GM12865 (cell line): Measurements from ENCODE around the gene DTNB.
"Not testable (repeated sequence)": the region's sequence is repeated elsewhere in the genome, so short reads cannot be mapped to it uniquely, and the experiment has no call there.

Experiments used
- DNase-seq: peaks from one replicate; pipeline ENCODE4 v3.0.0; 2010; ENCODE audit warnings: low read depth
- H3K4me3 ChIP-seq: 2 replicates; pipeline ENCODE4 v1.5.1; 2011; ENCODE audit warnings: mild to moderate bottlenecking, low read depth, low read length, control low read depth
- TF ChIP-seq, protein P1 (sequence below): IDR thresholded peaks from 2 replicates; pipeline ENCODE4 v1.5.1; 2011; ENCODE audit warnings: low read length, control low read depth, low read depth, inconsistent platforms; ENCODE audit not compliant: insufficient read depth; ENCODE audit errors: missing control alignments

DTNB gene

DNA sequence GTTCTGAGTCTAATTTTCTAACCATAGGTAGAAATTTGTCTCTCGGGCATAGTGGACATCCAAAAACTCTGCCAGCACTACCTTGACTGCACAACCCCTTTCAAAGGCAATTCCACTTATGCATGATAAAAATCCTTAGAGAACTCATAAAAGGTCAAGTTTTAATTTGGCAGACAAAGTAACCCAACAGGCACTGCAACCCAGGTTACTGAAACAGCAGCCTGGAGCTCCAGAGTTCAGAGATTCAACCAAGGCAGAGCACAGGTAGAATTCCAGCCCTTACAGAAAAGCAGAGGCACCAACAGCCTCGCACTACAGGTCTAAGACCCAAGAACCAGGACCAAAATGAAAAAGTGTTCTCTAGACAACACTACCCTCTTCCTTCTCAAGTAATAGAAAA, 1.8 kb downstream of the DTNB start:
- TF ChIP-seq, protein P1, sequence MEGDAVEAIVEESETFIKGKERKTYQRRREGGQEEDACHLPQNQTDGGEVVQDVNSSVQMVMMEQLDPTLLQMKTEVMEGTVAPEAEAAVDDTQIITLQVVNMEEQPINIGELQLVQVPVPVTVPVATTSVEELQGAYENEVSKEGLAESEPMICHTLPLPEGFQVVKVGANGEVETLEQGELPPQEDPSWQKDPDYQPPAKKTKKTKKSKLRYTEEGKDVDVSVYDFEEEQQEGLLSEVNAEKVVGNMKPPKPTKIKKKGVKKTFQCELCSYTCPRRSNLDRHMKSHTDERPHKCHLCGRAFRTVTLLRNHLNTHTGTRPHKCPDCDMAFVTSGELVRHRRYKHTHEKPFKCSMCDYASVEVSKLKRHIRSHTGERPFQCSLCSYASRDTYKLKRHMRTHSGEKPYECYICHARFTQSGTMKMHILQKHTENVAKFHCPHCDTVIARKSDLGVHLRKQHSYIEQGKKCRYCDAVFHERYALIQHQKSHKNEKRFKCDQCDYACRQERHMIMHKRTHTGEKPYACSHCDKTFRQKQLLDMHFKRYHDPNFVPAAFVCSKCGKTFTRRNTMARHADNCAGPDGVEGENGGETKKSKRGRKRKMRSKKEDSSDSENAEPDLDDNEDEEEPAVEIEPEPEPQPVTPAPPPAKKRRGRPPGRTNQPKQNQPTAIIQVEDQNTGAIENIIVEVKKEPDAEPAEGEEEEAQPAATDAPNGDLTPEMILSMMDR = no peak
- no peak overlapping the region for H3K4me3 ChIP-seq
- no peak for DNase-seq

DNA sequence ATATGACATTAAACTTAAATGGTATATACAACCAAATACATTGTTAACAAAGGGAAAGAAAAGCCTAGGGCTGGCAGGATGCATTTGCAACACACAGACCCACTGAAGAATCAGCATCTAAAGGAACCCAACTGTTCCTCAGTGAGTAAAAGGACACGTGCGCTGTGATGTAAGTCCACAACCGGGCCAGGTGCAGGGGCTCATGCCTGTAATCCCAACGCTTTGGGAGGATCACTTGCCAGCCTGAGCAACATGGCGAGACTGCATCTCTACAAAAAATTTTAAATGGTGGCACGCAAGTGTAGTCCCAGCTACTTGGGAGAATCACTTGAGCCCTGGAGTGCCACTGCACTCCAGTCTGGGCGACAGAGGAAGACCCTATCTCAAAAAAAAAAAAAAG, 3.9 kb downstream of the DTNB start:
- DNase-seq = no peak
- no peak overlapping the region for H3K4me3 ChIP-seq
- TF ChIP-seq, protein P1 = no peak

DNA sequence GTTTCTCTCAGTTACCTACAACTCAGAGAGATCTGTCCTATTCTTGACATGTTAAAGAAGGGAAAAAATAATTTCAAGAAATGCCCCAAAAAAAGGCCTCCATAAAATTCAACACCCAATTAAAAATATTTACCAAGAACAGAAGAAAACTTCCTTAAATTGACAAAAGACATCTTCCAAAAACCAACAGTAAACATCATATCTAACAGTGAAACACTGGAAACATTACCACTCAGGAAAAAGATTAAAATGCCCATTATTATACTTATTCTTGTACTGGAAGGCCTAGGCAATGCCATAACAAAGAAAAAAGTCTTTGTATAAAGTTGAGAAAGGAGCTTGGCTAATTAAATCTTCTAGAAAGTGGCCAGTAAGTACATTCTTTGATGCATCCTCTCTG, 7.2 kb downstream of the DTNB start:
- TF ChIP-seq, protein P1 = no peak
- H3K4me3 ChIP-seq = no peak overlapping the region

DNA sequence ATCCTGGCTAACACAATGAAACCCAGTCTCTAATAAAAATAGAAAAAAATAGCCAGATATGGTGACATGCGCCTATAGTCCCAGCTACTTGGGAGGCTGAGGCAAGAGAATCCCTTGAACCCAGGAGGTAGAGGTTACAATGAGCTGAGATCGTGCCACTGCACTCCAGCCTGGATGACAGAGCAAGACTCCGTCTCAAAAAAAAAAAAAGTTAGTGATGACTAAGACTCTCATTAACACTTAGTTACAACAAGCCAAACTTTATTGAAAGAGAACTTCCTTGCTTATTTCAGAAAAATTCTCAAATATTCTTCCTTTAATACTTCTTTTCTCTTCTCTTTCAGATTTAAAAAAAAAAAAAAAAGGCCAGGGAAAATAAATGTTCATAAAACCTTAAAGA, 7.9 kb downstream of the DTNB start:
- not testable (repeated sequence) for DNase-seq, H3K4me3 ChIP-seq

More for the DNA sequence above, 7.2 kb downstream of the DTNB start:
- no peak for DNase-seq

DNA sequence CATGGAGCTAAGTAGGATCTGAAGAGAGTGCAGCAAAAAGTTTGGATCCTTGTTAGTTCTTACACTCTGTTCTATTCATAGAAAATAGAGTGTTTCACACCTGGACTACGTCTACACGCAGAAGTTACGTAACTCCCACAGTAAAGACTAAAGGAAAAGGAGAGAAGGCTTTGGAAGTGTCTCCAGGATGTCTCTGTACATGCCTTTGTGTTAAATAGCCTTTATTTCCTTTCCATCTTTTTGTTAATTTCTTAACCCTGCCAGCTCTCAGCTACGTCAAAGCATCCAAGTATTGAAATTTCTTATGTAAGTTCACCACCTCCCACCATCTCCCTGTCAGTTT, 8.4 kb downstream of the DTNB start:
- TF ChIP-seq, protein P1 = no peak
- DNase-seq = no peak
- H3K4me3 ChIP-seq = no peak overlapping the region

DNA sequence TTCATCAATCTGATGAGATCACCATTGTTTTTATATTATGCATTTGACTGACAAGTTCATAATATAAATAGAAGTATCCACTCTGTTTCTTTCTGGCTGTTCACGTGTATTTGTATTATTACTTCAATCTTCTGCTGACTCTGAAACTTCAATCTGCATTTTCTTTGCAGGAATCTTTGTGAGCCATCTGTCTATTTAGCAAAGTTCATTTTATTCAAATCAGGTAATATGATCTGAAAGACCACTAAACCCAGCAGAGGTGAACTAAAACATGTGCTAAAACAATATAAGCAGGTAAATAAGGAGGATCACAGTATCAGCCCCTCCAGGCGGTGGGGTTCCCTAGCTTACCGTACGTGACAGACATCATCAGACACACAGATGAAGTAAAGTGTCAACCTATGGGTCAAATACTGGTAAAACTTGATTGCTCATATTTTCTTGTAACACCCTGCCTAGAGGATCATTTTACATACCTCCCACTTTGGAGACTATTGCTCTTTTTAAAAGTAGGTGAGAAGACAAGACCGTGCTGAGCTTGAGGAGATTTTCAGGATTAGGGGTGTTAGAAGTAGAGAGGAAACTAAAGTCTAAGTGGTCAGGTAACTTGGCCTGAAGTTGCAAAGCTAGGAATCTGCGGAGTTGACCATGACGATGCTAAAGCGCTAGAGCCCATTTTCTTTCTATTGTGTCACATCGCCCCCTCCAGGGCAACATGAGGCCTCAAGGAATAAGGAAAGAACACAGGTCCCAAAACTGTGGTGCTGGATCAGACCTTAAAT, 9.0 kb downstream of the DTNB start:
- peak; percentile 56 for DNase-seq
- no peak overlapping the region for H3K4me3 ChIP-seq
- TF ChIP-seq, protein P1 = peak; percentile 62

DNA sequence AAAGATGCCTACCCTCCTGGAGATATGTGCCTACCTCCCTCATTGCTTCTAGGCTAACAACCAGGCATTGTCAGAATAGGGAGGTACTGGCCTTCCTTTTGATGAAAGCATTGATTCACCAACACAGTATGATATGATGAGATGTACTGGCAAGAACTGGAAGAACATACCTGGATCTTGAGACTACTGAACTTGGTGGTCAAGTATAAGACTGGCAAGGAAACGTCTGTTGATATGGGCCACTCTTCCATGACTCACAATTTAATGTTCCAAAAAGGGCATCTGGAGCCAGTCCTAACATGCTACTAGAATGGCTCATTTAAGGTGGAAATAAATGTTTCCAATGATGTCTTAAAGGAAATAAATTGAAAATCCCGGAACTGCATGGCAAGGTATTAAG, 18.1 kb downstream of the DTNB start:
- H3K4me3 ChIP-seq = no peak overlapping the region
- TF ChIP-seq, protein P1 = no peak
- DNase-seq = no peak
